ENCODE results near the gene FETUB.

DNA sequence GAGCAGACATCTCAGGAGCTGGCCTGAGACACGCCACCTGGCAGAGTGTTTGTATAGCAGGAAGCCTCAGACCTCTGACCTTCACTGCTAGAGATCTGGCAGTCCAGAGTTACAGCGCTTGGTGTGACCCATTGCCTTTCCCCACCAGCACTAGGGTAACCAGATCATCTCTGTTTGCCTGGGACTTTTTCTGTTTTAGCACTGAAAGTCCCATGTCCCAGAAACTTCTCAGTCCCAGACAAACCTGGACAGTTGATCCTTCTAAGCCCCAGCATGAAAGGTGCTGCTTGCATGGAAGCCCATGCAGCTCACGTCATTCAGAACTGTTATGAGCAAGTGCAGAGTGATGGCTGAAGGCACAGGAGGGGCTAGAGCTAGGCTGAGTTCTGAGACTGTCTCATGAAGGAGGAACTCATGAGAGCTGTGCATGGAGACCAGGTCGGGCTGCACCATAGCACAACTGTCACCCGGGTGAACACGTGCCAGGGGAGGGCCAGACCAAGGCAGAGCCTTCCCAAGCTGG is 45.5 kb upstream of the FETUB start:
- TF ChIP-seq, protein P1, sequence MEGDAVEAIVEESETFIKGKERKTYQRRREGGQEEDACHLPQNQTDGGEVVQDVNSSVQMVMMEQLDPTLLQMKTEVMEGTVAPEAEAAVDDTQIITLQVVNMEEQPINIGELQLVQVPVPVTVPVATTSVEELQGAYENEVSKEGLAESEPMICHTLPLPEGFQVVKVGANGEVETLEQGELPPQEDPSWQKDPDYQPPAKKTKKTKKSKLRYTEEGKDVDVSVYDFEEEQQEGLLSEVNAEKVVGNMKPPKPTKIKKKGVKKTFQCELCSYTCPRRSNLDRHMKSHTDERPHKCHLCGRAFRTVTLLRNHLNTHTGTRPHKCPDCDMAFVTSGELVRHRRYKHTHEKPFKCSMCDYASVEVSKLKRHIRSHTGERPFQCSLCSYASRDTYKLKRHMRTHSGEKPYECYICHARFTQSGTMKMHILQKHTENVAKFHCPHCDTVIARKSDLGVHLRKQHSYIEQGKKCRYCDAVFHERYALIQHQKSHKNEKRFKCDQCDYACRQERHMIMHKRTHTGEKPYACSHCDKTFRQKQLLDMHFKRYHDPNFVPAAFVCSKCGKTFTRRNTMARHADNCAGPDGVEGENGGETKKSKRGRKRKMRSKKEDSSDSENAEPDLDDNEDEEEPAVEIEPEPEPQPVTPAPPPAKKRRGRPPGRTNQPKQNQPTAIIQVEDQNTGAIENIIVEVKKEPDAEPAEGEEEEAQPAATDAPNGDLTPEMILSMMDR (IDR thresholded peaks at IDR 0.05 in 2 of 3, conservative IDR thresholded peaks at IDR 0.05 in 1 of 3; ENCODE audit: borderline replicate concordance in 1 of 3, insufficient read depth in 1 of 3, low read depth in 2 of 3, low read length in 2 of 3), result no peak
- TF ChIP-seq SRF (IDR thresholded peaks at IDR 0.05; ENCODE audit: low read depth) (no peak), POLR2A (IDR thresholded peaks at IDR 0.05; ENCODE audit: borderline replicate concordance, extremely low read depth, insufficient read depth, insufficient read length) (no peak), EZH2 (IDR thresholded peaks at IDR 0.05) (no peak), CEBPB (IDR thresholded peaks at IDR 0.05; ENCODE audit: low read depth) (no peak), TCF7L2 (IDR thresholded peaks at IDR 0.05; ENCODE audit: borderline replicate concordance, extremely low read depth, insufficient read depth, insufficient read length) (no peak), RAD21 (IDR thresholded peaks at IDR 0.05; ENCODE audit: low read depth) (no peak), POLR2AphosphoS5 (IDR thresholded peaks at IDR 0.05; ENCODE audit: low read depth, low read length) (no peak)
- TF ChIP-seq, protein P2, sequence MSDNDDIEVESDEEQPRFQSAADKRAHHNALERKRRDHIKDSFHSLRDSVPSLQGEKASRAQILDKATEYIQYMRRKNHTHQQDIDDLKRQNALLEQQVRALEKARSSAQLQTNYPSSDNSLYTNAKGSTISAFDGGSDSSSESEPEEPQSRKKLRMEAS (IDR thresholded peaks at IDR 0.05), result no peak
- TF ChIP-seq, protein P3, sequence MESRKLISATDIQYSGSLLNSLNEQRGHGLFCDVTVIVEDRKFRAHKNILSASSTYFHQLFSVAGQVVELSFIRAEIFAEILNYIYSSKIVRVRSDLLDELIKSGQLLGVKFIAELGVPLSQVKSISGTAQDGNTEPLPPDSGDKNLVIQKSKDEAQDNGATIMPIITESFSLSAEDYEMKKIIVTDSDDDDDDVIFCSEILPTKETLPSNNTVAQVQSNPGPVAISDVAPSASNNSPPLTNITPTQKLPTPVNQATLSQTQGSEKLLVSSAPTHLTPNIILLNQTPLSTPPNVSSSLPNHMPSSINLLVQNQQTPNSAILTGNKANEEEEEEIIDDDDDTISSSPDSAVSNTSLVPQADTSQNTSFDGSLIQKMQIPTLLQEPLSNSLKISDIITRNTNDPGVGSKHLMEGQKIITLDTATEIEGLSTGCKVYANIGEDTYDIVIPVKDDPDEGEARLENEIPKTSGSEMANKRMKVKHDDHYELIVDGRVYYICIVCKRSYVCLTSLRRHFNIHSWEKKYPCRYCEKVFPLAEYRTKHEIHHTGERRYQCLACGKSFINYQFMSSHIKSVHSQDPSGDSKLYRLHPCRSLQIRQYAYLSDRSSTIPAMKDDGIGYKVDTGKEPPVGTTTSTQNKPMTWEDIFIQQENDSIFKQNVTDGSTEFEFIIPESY (IDR thresholded peaks at IDR 0.05; ENCODE audit: extremely low read depth, insufficient replicate concordance, low read length), result no peak
- TF ChIP-seq, protein P4, sequence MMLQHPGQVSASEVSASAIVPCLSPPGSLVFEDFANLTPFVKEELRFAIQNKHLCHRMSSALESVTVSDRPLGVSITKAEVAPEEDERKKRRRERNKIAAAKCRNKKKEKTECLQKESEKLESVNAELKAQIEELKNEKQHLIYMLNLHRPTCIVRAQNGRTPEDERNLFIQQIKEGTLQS (IDR thresholded peaks at IDR 0.05), result no peak

All from HCT116 (cell line).